Islet of Langerhans (tissue), 1 donor: Measurements from ENCODE around the gene NPLOC4.
"Not testable (repeated sequence)": the region's sequence is repeated elsewhere in the genome, so short reads cannot be mapped to it uniquely, and the experiment has no call there.

Experiments
- FAIRE-seq: peaks from one replicate; lab custom pipeline; 2011; peaks lifted over from hg19 to GRCh38; lab: Jason Lieb, UNC

The NPLOC4 gene

DNA sequence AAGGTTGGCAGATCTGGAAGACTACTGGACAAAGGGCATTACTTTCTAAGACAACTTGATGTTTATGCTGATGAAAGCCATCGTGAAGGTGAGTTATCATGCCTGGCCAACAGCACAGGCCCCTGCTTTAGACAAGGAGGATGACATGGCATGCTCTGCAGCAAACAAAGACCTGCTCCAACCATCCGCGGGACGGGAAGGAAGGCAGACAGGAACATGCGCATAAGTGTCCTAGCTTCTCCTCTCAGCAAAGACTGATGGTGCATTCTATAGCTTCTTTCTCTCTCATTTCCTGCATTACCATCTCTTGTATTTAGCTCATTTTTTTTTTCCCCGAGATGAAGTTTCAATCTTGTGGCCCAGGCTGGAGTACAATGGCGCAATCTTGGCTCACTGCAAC is 5.4 kb downstream of the NPLOC4 start:
- no peak for FAIRE-seq

GRCh38 chr17:81630274-81630673 is 6.6 kb downstream of the NPLOC4 start:
- no peak for FAIRE-seq

DNA sequence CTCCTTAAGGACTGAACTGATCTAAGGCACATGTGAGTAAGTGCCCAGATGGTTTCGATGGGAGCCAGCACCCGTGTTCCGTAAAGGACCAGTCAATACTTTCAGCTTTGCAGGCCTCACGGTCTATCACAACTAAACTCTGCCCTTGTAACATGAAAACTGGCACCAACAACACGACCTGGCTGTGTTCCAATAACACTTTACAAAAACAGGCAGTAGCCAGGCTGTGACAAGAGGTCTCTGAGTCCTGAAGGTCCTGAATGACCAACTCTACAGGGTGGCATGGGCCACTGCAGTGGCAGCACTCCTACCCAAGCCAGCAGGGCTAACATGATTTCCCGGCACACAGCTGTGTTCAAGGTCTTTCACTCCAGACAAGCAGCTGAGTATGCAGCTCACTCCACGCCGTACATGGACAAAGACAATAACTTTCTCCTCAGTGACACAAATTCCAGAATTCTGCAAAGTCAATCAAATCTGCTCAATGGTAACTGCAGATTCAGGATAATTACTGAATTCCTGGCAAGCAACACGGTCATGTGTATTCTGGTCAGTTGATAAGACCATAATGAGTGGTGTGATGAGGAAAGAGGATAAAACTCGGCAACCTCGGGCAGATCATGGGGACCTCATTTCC is 15.3 kb downstream of the NPLOC4 start:
- no peak for FAIRE-seq

- FAIRE-seq, result not testable (repeated sequence)
These were observed 18.6 kb downstream of the NPLOC4 start for GRCh38 chr17:81618307-81618706.

GRCh38 chr17:81616877-81617276 is 20.0 kb downstream of the NPLOC4 start:
- no peak for FAIRE-seq

- no peak for FAIRE-seq
These were observed 21.4 kb downstream of the NPLOC4 start for GRCh38 chr17:81615401-81615930.

DNA sequence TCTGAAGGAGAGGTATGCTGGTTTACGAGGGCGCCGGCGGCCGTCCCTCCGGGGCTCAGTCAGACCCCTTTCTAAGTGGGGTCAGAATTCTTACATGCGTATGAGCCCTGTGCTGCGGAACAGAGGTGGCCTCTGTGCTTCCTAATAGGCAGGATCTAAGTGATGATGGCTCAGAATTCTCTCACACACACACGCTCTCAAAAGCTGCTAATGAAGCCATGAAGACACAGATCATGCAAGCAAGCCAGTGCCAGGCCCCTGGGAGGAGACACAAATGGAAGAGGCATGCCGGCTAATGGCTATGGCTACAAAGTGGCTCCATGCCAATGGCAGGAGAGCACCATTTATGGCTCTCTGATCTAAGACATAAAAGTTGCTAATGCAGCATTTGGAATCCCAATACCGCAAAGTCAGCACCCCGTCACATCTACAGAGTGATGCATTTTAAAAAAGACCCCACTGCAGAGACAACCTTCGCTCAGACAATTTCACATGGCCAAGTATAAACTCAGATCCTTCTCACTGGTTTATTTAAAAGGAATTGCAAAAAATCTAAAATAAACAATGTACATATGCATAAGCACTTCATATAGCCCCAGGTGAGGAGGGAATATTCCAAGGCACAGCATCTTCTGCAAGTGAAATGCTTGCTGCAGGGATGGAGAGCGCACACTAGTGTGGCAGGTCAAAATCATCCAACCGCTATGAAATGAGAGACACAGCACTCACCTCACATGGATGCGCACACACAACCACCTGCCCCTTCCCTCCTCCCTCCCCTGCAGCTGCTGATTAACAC is 24.5 kb downstream of the NPLOC4 start:
- FAIRE-seq, result no peak

GRCh38 chr17:81609541-81610311 is 27.2 kb downstream of the NPLOC4 start:
- FAIRE-seq, result no peak

- FAIRE-seq, result no peak
These were observed 28.3 kb downstream of the NPLOC4 start for GRCh38 chr17:81608605-81609004.

GRCh38 chr17:81608082-81608481 is 28.8 kb downstream of the NPLOC4 start:
- FAIRE-seq, result no peak

- no peak for FAIRE-seq
These were observed 29.5 kb downstream of the NPLOC4 start for GRCh38 chr17:81607431-81607830.

- FAIRE-seq, result no peak
These were observed 32.9 kb downstream of the NPLOC4 start for GRCh38 chr17:81603846-81604610.

DNA sequence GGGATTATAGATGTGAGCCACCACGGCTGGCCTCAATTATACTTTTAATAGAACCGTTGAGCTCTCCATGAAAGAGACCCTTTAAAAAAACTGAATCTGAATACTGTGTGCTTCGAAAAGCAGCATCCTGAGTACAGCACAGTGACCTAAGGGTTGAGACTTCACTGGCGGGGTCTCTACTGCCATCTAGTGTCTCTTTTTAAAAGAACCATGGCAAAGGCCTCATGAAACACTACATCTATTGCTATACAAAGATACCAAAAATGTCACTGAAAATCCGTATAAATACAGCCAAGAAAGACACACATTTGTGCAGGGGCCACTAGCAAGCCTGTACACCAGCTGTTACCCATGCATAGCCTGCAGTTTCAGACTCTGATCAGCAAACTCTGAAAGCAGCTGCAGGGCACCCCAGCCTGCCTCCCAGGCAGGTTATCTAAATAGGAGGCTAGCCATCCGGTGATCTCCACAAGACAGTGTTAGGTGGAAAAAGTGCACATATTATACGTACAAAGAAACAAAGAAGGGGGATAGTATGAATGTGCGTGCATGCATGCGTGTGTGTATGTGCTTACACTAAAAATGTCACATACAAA is 35.3 kb downstream of the NPLOC4 start:
- peak; percentile 51 for FAIRE-seq

GRCh38 chr17:81599719-81600486 is 37.0 kb downstream of the NPLOC4 start:
- FAIRE-seq, result no peak

- no peak for FAIRE-seq
These were observed 43.6 kb downstream of the NPLOC4 start for GRCh38 chr17:81593105-81593871.

DNA sequence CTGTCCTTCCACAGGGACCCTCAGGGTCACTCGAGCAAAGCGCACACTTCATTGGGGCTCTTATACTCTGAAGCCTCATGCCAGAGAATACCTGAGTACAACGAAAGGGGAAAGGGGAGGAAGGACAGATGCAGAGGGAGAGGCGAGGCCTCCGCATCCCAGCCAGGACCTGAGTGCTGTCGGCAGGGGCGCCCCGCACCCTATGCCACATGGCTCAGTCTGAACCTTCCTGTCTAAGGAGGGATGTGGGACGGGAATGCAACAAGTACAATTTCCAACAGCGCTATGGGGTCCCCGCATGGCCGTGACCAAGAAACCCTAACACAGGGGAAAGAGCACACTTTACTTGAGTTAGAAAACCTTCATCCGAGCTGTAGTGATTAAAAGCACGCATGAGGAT is 44.9 kb downstream of the NPLOC4 start:
- no peak for FAIRE-seq

DNA sequence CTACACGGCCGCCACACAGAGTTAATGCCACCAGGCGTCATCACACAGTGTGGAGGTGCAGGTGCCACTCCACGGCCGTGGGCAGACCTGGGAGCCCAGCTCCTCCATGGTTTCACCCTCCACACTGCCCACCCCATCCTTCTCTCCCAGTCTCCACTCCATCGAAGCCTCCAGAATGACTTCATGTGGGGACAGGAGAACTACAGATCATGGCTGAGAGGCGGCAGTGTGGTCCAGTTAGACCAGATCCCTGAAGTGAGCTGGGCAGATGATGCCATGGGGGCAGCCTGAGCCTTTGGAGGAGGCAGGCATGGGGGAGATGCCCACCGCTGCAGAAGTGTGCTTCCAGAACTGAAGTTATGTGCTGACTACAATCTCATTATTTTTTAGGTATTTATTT is 46.8 kb downstream of the NPLOC4 start:
- no peak for FAIRE-seq

GRCh38 chr17:81589612-81590011 is 47.3 kb downstream of the NPLOC4 start:
- FAIRE-seq, result no peak

GRCh38 chr17:81586096-81586495 is 50.8 kb downstream of the NPLOC4 start:
- FAIRE-seq, result no peak

GRCh38 chr17:81584771-81585170 is 52.1 kb downstream of the NPLOC4 start:
- not testable (repeated sequence) for FAIRE-seq
